Measurements from ENCODE around the gene SLC8A1.

The SLC8A1 gene

GRCh38 chr2:40480596-40480995, 28.7 kb upstream of the SLC8A1 start:
- DNase-seq (ENCODE audit: extremely low read depth, insufficient read length), result no peak
- no peaks in the 10 kb centered on the region for H3K36me3 ChIP-seq (ENCODE audit: control insufficient read depth, insufficient read depth, low read length)
- no peak overlapping the region for H3K4me3 ChIP-seq (replicated peaks; ENCODE audit: low read depth, low read length)
- TF ChIP-seq, protein P1, sequence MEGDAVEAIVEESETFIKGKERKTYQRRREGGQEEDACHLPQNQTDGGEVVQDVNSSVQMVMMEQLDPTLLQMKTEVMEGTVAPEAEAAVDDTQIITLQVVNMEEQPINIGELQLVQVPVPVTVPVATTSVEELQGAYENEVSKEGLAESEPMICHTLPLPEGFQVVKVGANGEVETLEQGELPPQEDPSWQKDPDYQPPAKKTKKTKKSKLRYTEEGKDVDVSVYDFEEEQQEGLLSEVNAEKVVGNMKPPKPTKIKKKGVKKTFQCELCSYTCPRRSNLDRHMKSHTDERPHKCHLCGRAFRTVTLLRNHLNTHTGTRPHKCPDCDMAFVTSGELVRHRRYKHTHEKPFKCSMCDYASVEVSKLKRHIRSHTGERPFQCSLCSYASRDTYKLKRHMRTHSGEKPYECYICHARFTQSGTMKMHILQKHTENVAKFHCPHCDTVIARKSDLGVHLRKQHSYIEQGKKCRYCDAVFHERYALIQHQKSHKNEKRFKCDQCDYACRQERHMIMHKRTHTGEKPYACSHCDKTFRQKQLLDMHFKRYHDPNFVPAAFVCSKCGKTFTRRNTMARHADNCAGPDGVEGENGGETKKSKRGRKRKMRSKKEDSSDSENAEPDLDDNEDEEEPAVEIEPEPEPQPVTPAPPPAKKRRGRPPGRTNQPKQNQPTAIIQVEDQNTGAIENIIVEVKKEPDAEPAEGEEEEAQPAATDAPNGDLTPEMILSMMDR (IDR thresholded peaks at IDR 0.05; ENCODE audit: insufficient read depth, low read length, poor library complexity, severe bottlenecking), result no peak
- H3K27me3 ChIP-seq (replicated peaks; ENCODE audit: control insufficient read depth, insufficient read depth, low read length), result no peaks in the 10 kb centered on the region

DNA sequence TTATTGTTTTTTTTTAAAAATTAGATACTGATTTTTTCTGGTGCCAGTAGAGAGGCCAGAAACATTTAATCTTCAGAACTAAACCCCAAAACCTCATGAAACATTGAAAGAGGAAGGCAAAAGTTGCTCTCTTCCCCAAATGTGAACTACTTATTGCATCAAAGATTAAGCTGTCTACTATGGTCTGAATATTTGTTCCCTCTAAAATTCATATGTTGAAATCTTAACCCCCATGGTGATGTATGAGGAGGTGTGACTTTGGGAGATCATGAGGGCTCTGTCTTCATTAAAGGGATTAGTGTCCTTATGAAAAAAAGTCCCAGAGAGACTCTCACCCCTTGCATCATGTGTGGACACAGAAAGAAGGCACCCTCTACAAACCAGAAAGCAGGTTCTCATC, 28.2 kb upstream of the SLC8A1 start:
- DNase-seq (ENCODE audit: extremely low read depth, insufficient read length), result no peak
- TF ChIP-seq, protein P1 (IDR thresholded peaks at IDR 0.05; ENCODE audit: insufficient read depth, low read length, poor library complexity, severe bottlenecking), result no peak
- H3K4me3 ChIP-seq (replicated peaks; ENCODE audit: low read depth, low read length), result no peak overlapping the region
- H3K27me3 ChIP-seq (replicated peaks; ENCODE audit: control insufficient read depth, insufficient read depth, low read length), result no peaks in the 10 kb centered on the region
- no peaks in the 10 kb centered on the region for H3K36me3 ChIP-seq (ENCODE audit: control insufficient read depth, insufficient read depth, low read length)

- no peaks in the 10 kb centered on the region for H3K36me3 ChIP-seq (ENCODE audit: control insufficient read depth, insufficient read depth, low read length)
- H3K4me3 ChIP-seq (replicated peaks; ENCODE audit: low read depth, low read length), result no peak overlapping the region
- H3K27me3 ChIP-seq (replicated peaks; ENCODE audit: control insufficient read depth, insufficient read depth, low read length), result no peaks in the 10 kb centered on the region
- DNase-seq (ENCODE audit: extremely low read depth, insufficient read length), result no peak
- TF ChIP-seq, protein P1 (IDR thresholded peaks at IDR 0.05; ENCODE audit: insufficient read depth, low read length, poor library complexity, severe bottlenecking), result no peak
Measured at GRCh38 chr2:40477361-40477760, 25.5 kb upstream of the SLC8A1 start.

DNA sequence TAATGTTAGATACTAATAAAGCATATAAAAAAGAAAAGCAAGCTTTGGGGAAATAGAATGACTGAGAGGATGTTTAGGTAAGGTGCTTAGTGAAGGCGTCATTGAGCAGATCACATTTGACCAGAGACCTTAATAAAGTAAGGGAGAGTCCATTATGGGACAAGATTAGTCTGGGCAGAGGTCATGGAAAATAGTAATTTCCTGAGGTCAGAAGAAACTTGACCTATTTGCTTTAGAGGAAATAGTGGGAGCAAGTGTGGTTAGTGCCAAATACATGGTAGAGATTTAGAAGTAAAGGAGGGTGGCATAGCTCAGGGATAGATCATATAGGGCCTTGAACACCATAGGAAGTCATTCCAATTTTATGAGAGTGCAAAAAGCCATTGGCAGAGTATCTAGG, 24.5 kb upstream of the SLC8A1 start:
- TF ChIP-seq, protein P1 (IDR thresholded peaks at IDR 0.05; ENCODE audit: insufficient read depth, low read length, poor library complexity, severe bottlenecking), result no peak
- H3K4me3 ChIP-seq (replicated peaks; ENCODE audit: low read depth, low read length), result no peak overlapping the region
- H3K36me3 ChIP-seq (ENCODE audit: control insufficient read depth, insufficient read depth, low read length), result no peaks in the 10 kb centered on the region
- DNase-seq (ENCODE audit: extremely low read depth, insufficient read length), result no peak
- H3K27me3 ChIP-seq (replicated peaks; ENCODE audit: control insufficient read depth, insufficient read depth, low read length), result no peaks in the 10 kb centered on the region

- Histone ChIP-seq H3K4me3 (replicated peaks; ENCODE audit: low read depth, low read length) (no peak overlapping the region), H3K27me3 (replicated peaks; ENCODE audit: control insufficient read depth, insufficient read depth, low read length) (no peaks in the 10 kb centered on the region), H3K36me3 (ENCODE audit: control insufficient read depth, insufficient read depth, low read length) (no peaks in the 10 kb centered on the region)
- TF ChIP-seq, protein P1 (IDR thresholded peaks at IDR 0.05; ENCODE audit: insufficient read depth, low read length, poor library complexity, severe bottlenecking), result no peak
- no peak for DNase-seq (ENCODE audit: extremely low read depth, insufficient read length)
Measured at GRCh38 chr2:40474306-40474705, 22.4 kb upstream of the SLC8A1 start.

GRCh38 chr2:40471866-40472265, 20.0 kb upstream of the SLC8A1 start:
- DNase-seq (ENCODE audit: extremely low read depth, insufficient read length), result no peak

More at GRCh38 chr2:40471866-40472265, 20.0 kb upstream of the SLC8A1 start:
- TF ChIP-seq, protein P1 (IDR thresholded peaks at IDR 0.05; ENCODE audit: insufficient read depth, low read length, poor library complexity, severe bottlenecking), result no peak
- Histone ChIP-seq H3K4me3 (replicated peaks; ENCODE audit: low read depth, low read length) (no peak overlapping the region), H3K27me3 (replicated peaks; ENCODE audit: control insufficient read depth, insufficient read depth, low read length) (no peaks in the 10 kb centered on the region), H3K36me3 (ENCODE audit: control insufficient read depth, insufficient read depth, low read length) (no peaks in the 10 kb centered on the region)
